Activated T-cell treated with anti-CD3 and anti-CD28 coated beads for 48 hours (primary cell): ENCODE measurements around the gene ATRX.
"Not testable (repeated sequence)": the region's sequence is repeated elsewhere in the genome, so short reads cannot be mapped to it uniquely, and the experiment has no call there.

Source experiments
- DNase-seq: peaks from one replicate; pipeline ENCODE4 v3.0.0-alpha.2; 2020; ENCODE audit warnings: low read depth

ATRX gene, protein sequence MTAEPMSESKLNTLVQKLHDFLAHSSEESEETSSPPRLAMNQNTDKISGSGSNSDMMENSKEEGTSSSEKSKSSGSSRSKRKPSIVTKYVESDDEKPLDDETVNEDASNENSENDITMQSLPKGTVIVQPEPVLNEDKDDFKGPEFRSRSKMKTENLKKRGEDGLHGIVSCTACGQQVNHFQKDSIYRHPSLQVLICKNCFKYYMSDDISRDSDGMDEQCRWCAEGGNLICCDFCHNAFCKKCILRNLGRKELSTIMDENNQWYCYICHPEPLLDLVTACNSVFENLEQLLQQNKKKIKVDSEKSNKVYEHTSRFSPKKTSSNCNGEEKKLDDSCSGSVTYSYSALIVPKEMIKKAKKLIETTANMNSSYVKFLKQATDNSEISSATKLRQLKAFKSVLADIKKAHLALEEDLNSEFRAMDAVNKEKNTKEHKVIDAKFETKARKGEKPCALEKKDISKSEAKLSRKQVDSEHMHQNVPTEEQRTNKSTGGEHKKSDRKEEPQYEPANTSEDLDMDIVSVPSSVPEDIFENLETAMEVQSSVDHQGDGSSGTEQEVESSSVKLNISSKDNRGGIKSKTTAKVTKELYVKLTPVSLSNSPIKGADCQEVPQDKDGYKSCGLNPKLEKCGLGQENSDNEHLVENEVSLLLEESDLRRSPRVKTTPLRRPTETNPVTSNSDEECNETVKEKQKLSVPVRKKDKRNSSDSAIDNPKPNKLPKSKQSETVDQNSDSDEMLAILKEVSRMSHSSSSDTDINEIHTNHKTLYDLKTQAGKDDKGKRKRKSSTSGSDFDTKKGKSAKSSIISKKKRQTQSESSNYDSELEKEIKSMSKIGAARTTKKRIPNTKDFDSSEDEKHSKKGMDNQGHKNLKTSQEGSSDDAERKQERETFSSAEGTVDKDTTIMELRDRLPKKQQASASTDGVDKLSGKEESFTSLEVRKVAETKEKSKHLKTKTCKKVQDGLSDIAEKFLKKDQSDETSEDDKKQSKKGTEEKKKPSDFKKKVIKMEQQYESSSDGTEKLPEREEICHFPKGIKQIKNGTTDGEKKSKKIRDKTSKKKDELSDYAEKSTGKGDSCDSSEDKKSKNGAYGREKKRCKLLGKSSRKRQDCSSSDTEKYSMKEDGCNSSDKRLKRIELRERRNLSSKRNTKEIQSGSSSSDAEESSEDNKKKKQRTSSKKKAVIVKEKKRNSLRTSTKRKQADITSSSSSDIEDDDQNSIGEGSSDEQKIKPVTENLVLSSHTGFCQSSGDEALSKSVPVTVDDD (N-terminal part only)

DNA sequence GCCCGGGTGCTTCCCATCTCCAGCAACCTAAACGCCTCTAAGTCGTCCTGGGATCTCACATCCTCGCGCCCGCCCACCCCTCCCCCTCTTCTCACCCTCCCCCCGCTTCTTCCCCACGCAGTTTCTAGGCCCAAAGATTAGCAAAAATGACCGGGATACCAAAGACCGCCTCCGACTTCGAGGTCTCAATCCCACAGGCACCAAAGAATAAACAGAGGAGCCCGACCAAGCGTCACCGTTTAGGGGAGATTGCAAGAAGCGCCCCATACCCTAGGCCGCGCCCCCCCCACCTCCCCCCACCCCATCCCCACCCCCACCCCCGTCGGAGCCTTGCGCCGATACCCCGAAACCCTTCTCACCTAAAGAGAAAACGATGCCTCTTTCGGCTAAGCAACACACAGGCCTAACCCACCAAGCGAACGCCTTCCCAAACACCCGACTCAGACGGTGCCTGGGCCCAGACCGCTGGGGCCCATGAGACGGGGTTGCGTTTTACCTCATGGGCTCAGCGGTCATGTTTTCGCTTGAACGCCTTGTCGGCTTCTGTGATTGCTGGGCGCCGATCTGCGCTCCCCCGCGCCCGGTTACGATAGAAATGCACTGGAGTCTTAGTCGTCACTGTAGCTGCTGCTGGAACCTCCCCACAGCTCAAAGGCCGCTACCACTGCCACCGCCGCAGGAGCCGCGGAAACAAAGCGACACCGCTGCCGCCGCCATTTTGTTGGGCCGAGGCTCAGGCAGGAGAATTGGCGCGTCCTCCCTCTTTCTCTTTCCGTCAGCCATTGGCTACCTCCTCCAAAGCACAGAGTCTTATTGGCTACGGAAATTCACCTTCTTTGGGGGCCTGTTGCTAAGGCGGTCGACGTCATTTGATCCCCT, at the start of gene ATRX:
Gene ATRX, minus strand, starts transcription at position 731 of the 879 bp plus-strand sequence. Its CDS starts 215 bp downstream, at position 516.
- DNase-seq, result peak; percentile 61

DNA sequence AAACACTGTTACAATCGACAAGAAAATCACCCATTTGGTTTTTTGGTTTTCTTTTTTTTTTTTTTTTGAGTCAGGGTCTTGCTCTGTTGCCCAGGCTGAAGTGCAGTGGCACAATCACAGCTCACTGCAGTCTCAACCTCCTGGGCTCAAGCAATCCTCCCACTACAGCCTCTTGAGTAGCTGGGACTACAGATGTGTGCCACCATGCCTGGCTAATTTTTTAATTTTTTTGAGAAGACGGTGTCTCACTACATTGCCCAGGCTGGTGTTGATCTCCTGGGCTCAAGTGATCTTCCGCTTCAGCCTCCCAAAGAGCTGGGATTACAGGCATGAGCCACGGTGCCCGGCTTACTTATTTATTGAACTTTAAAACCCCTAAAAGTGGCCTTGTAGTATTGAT, 45.5 kb upstream of the ATRX start:
- not testable (repeated sequence) for DNase-seq

DNA sequence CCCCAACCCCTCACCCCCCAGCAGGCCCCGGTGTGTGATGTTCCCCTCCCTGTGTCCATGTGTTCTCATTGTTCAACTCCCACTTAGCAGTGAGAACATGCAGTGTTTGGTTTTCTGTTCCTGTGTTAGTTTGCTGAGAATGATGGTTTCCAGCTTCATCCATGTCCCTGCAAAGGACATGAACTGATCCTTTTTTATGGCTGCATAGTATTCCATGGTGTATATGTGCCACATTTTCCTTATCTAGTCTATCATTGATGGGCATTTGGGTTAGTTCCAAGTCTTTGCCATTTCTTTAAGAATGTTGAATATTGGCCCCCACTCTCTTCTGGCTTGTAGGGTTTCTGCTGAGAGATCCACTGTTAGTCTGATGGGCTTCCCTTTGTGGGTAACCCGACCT, 36.0 kb upstream of the ATRX start:
- DNase-seq, result not testable (repeated sequence)

DNA sequence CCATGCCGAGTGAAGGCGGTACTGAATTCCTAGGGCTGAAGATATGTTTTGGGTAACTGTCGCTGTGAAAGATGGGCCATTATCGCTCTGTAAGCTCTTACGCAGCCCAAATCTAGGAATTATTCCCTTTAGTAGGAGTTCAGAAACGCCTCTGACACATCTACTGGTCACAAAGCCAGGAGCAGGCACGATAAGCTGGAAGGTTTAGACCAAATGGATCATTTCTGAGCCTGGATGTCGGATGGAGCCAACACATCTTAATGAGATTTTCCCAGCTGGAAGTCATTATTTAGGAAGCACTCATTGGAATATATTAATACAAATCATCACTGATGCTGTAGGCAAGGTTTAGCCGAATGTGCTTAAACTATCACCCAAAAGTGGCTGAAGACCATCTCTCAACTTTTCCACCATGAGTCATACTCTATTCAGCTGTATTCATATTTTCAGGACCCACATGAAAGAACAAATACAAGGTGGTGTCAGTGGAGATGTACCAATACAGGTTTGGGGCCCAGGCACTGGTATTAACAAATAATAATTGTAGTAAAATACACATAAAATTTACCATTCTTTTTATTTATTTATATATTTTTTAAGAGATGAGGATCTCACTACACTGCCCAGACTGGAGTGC, 34.2 kb upstream of the ATRX start:
- DNase-seq, result no peak

DNA sequence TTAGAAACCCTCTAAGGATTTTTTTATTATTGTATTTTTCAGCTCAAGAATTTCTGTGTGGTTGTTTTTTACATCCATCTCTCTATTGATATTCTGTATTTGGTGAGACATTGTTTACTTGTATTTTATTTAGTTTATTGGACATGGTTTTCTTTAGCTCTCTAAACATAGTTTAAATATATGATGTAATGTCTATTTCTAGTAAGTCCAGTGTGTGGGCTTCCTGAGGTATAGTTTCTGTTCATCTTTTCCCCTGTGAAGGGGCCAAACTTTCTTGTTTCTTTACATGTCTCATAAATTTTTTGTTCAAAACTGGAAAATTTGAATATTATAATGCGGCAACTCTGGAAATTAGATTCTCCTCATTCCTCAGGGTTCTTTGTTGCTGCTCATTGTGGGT, 28.2 kb upstream of the ATRX start:
- DNase-seq, result no peak

DNA sequence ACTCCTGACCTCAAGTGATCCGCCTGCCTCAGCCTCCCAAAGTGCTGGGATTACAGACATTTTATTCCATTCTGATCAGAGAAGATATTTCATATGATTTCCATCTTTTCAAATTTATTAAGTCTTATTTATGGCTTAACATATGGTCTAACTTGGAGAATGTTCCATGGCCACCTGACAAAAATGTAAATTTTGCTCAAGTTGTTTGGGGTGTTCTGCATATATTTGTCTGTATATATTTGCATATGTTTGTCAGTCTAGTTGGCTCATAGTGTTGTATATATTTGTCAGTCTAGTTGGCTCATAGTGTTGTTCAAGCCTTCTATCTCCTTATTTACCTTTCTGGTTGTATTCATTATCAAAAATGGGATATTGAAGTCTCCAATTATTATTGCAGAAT, 16.2 kb upstream of the ATRX start:
- no peak for DNase-seq

DNA sequence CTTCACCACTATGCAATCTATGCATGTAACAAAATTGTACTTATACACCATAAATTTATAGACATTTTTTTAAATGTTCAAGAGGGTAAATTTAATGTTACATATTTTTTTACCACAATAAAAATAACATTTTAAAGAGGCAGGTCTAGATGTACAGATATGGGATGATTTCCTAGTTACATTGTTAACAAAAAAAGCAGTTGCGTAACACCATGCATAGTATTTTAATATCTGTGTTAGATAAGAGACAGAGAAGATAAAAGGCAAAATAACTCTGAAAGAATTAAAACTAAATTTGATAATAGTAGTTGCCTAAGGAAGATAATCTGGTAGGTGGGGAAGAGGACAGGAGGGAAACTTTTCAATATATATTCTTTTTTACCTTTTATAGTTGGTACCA, 9.1 kb upstream of the ATRX start:
- DNase-seq, result no peak

DNA sequence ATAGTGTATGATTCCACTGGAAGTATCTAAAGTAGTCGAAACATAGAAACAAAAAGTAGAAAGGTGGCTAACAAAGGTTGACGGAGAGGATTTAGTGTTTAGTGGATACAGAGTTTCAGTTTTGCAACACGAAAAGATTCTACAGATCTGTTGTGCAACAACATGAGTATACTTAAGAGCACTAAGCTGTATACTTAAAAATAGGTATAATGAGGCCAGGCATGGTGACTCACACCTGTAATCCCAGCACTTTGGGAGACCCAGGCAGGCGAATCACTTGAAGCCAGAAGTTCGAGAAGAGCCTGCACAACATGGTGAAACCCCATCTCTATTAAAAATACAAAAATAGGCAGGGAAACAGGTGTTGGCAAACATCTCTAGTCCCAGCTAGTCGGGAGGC, 7.9 kb upstream of the ATRX start:
- no peak for DNase-seq

DNA sequence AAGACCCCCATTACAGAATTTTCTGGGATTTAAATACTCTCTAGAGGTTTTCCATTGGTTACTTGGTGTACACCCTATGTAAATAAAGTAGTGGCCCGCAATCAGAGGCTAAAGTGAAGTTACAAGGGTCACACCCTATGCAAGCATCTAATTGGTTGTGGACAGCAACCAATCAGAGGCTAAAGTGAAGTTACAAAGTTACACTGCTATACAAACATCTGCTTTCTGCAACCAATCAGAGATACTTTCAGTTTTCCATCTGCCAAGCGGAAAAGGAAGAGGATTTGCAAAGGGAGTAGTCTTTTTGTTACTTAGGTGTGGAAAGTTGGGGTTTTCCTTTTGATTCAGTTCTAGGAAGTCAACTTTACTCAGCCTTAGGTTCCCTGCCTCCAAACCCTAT, 2.0 kb upstream of the ATRX start:
- DNase-seq, result no peak

DNA sequence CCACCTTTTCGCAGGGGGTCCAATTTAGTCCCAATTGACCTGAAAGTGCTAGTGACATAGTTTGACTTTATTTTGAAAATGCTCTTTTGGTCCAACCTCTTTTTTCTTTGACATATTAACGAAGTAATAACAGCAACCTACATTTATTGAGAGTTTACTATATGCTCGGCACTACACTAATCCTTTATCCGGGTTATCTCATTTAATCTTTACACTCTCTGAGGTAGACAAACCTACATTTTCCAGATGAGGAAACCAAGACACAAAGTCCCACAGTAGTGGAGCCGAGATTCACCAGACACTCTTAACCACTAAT, 307 bp upstream of the ATRX start:
- no peak for DNase-seq

DNA sequence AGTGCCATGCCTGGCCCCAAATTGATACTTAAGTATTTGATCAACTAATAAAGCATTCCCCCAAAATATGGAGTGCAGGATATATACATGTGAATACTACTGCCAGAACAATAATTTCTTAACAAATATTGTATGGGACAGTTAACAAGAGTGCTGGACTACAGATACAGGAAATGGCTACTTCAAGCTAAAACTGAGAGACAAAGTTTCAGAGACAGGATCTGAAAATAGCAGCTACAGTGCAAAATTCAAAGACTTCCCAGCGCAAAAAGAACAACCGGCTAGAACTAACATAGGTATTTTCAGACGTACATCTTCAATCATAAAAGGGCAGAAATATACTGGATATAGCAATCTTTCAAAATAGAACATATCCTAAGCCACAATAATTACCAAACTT, 6.3 kb downstream of the ATRX start:
- DNase-seq, result no peak

DNA sequence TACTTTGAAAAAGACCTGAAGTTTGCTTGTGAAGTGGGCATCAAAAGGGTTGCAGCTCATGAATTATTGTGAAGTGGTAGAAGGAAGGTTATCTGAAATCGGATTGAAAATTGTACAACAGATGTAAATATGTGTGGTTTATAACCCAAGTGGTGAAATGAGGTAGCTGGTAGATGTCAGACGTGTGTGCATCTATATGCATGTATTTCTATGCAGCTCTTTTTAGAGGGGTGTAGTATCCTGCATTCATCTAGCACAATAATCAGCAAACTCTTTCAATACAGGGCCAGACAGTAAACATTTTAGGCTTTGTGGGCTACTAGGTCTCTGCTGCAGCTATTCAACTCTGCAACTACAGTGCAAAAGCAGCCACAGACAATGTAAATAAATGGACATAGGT, 9.4 kb downstream of the ATRX start:
- DNase-seq, result no peak

DNA sequence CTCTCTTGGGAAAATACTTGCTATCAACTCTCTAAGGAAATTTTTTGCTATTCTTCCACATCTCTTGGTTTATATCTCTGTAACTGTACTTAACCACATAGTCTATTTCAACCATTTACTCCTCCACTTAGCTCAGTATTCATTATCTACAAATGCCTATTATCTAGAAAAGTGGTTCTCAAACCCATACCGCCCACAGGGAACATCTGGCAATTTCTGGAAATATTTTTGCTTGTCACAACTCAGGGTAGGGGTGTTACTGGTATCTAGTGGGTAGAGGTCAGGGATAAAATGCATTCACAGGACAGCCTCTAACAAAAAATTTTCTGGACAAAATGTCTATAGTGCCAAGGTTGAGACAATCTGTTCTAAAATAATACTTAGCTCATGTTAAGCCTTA, 14.4 kb downstream of the ATRX start:
- no peak for DNase-seq

DNA sequence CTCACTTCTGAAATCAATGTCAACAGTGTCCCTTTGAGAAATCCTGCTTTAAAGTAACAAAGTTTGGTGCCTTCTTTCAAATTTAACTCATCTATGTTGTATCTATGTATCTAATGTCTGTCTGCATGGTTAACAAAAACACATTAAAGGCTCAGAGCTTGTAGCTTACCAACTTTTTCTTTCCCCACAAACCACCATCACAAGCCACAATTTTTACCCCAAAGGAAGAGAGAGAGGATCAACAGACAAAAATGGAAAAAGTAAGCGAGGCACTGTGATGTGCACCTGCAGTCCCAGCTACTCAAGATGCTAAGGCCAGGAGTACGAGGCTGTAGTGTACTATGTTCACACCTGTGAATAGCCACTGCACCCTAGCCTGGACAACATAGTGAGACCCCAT, 17.2 kb downstream of the ATRX start:
- DNase-seq, result no peak

DNA sequence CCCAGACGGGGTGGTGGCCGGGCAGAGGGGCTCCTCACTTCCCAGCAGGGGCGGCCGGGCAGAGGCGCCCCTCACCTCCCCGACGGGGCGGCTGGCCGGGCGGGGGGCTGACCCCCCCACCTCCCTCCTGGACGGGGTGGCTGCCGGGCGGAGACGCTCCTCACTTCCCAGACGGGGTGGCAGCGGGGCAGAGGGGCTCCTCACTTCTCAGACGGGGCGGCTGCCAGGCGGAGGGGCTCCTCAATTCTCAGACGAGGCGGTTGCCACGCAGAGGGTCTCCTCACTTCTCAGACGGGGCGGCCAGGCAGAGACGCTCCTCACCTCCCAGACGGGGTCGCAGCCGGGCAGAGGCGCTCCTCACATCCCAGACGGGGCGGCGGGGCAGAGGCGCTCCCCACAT, 19.8 kb downstream of the ATRX start:
- DNase-seq, result not testable (repeated sequence)

DNA sequence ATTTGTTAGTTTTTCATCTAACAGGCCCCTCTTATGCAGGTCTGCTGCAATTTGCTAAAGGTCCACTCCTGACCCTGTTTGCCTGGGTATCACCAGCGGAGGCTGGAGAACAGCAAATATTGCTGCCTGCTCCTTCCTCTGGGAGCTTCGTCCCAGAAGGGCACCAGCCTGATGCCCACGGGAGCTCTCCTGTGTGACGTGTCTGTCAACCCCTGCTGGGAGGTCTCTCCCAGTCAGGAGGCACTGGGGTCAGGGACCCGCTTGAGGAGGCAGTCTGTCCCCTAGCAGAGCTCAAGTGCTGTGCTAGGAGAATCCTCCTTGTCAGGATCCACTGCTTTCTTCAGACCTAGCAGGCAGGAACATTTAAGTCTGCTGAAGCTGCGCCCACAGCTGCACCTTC, 30.5 kb downstream of the ATRX start:
- no peak for DNase-seq

DNA sequence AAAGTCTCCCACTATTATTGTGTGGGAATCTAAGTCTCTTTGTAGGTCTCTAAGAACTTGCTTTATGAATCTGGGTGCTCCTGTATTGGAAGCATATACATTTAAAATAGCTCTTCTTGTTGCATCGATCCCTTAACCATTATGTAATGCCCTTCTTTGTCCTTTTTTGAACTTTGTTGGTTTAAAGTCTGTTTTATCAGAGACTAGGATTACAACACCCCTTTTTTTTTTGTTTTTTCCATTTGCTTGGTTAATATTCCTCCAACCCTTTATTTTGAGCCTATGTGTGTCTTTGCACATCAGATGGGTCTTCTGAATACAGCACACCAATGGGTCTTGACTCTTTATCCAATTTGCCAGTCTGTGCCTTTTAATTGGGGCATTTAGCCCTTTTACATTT, 32.1 kb downstream of the ATRX start:
- DNase-seq, result not testable (repeated sequence)

DNA sequence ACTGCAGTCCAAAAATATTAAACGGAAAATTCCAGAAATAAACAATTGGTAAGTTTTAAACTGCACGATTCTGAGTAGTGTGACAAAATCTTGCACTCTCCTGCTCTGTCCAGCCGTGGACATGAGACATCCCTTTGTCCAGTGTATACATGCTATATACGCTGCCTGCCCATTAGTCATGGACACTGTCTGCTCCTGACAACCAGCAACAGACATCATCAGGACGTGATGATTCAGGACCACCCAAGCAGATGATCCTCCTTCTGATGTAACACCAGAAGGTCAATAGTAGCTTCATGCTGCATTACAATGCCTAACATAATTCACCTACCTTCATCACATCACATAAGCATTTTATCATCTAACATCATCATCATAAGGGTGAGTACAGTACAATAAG, 36.3 kb downstream of the ATRX start:
- DNase-seq, result no peak

DNA sequence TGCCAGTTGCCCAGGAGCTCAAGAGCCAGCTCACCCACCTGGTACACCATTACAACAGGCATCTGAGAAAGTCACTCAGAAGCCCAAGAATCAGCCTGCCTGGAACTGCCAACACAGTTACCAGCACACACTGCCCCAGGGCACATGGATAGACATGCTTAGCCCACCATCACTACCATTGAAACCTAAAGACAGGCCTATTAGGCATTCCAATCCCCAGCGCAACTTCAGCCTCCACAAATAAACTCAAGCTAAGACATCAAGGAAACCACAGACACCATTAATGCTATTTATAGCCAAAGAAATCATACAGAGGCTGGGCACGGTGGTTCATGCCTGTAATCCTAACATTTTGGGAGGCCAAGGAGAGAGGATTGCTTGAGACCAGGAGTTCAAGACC, 42.3 kb downstream of the ATRX start:
- DNase-seq, result no peak

DNA sequence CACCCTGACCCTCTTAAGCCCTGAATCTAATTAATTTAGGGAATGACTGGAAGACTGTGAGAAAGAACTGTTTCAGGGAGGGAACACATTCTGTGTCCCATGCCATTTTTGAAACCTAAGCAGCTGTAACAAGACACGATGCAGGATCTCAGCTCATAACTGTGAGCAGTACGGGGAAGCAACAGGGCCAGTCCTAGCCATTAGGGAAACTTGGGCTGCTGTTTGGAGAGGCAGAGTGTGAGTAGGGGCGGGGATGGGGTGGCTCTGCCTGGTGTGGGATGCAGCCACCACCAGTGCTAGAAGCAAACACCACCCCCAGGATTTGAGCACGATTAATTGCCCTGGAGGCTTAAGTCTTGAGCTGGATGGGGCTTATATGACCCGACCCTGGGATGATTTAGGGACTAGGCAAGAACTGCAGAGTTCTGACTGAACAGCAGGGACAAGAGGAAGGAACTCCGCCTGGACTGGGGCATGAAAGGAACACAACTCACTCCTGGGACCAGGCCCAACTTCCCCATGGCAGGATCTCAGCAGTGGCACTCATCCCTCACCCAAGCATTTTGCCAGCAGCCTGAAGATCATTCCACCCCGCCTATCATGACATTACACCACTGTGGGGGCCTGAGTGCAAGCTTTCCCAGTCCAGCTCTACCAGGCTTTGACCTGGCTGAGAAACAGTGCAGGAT, 43.1 kb downstream of the ATRX start:
- no peak for DNase-seq
